K562 (cell line): ENCODE measurements around the gene FRAT2. TPM values are rescaled to one million over a fixed set of nuclear protein-coding genes. Genes with fewer than 3 reads are reported as not detected.

Source experiments
- ATF1 ChIP-seq, 2 experiments: fragments of 450-650 bp in 1 of 2; IDR thresholded peaks; 2 replicates each; pipeline ENCODE4 v1.6.1; 2016; ENCODE audit warnings: missing compliant biosample characterization in 1 of 2, missing genetic modification characterization in 1 of 2
- BCLAF1 ChIP-seq, 2 experiments: fragments of 450-650 bp in 1 of 2; IDR thresholded peaks; 2 replicates each; pipeline ENCODE4 v1.6.1; 2011 to 2017; ENCODE audit warnings: low read depth in 2 of 2, antibody characterized with exemption in 1 of 2, borderline replicate concordance in 1 of 2, low read length in 1 of 2, mild to moderate bottlenecking in 1 of 2, mixed read lengths in 1 of 2; ENCODE audit not compliant: control insufficient read depth in 1 of 2
- CHD7 ChIP-seq: fragments of 200-600 bp; sonication (generic); IDR thresholded peaks from one replicate; pipeline ENCODE4 v1.6.1; 2012; ENCODE audit warnings: mild to moderate bottlenecking, low read depth, low read length, inconsistent platforms
- JUNB ChIP-seq: fragments of 450-650 bp; formaldehyde crosslinking; conservative IDR thresholded peaks from 2 replicates; pipeline ENCODE4 v1.4.0; 2020; ENCODE audit warnings: mild to moderate bottlenecking
- NR3C1 ChIP-seq: sonication (generic); formaldehyde crosslinking; IDR thresholded peaks from 2 replicates; pipeline ENCODE4 v1.8.1; 2022; ENCODE audit warnings: missing genetic modification reagents
- ZBTB9 ChIP-seq: fragments of 450-650 bp; formaldehyde crosslinking; IDR thresholded peaks from 2 replicates; pipeline ENCODE4 v1.4.0; 2020; ENCODE audit warnings: mild to moderate bottlenecking, moderate library complexity
- ZNF347 ChIP-seq: fragments of 450-650 bp; formaldehyde crosslinking; IDR thresholded peaks from 2 replicates; pipeline ENCODE4 v1.4.0; 2020; ENCODE audit warnings: low read depth, mild to moderate bottlenecking, moderate library complexity
- polyA plus RNA-seq, 8 experiments: library from polyadenylated mRNA; depleted of rRNA in 4 of 8; stranded (reverse) in 5 of 8; unstranded in 3 of 8; fragments of >200 nt; fragmentation: Nextera tagmentation in 2 of 8; fragmentation: Illumina TruSeq in 1 of 8; extraction: Ambion mirVana in 2 of 8; extraction: Trizol in 1 of 8; gene quantifications; 2 replicates each; pipeline versions ENCODE4 v1.2.1 to v1.2.3, GENCODE V29; 2011 to 2014; ENCODE audit warnings: inconsistent platforms in 1 of 8, missing spikeins in 1 of 8
- total RNA-seq, 7 experiments: library from RNA; depleted of rRNA in 6 of 7; stranded (reverse); fragments of >200 nt in 6 of 7; fragmentation: Illumina TruSeq in 2 of 7; extraction: Trizol in 2 of 7; gene quantifications; 2 replicates each; pipeline versions ENCODE4 v1.2.1 to v1.2.3, GENCODE V29; 2011 to 2021; ENCODE audit warnings: low replicate concordance in 1 of 7

Gene FRAT2
- total and polyA plus RNA-seq, 9 of the 15 experiments (the other 6 are each of a cell fraction or from before 2014, with no cell fraction given), result 4.3 to 31.7 (median 19.5) TPM

DNA sequence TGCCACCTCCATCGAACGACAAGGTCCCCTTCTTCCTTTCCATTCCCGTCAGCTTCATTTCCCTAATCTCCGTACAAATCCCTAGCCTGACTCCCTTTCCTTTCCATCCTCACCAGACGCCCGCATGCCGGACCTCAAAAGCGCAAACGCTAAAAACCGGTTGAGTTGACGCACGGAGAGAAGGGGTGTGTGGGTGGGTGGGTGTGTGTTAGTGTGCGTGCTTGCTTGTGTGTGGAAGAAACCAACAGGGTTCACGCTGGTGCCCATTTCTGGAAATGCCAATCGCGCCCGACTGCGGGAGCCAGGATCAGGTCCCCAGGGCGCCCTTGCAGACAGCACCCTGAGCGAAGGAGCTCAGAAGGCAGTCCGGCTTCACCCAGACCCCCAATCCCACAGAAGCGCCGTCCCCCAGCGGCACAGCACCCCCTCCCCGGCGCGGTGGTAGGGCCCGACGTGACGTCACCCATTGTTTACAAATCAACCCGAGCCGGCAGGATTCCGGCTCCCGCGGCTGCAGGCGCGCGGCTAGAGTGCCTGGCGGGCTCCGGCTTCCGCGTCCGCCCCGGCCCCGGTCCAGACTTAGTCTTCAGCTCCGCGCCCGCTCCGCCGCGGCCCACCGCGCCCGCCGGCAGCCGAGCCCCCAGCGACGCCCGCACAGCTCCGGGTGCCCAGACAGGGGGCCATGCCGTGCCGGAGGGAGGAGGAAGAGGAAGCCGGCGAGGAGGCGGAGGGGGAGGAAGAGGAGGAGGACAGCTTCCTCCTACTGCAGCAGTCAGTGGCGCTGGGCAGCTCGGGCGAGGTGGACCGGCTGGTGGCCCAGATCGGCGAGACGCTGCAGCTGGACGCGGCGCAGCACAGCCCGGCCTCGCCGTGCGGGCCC is 15.5 kb downstream of the FRAT2 start, which contains the start of gene FRAT1 (continued):
- TF ChIP-seq BCLAF1 (IDR thresholded peaks at IDR 0.05; ENCODE audit: borderline replicate concordance in 1 of 2, control insufficient read depth in 1 of 2, low read depth in 2 of 2, low read length in 1 of 2) (peak in 1 of 2 experiments; percentile 96; a peak in 2 of 4 replicates), ATF1 (CRISPR knock-in tag; IDR thresholded peaks at IDR 0.05) (0 out of 2 replicates have a peak, but pooled peaks have one; percentile 30), ATF1 (tag; IDR thresholded peaks at IDR 0.05) (peak; percentile 98), NR3C1 (CRISPR knock-in tag) (0 out of 2 replicates have a peak, but pooled peaks have one; percentile 43), ZNF347 (CRISPR knock-in tag) (no peak), ZBTB9 (CRISPR knock-in tag) (no peak), JUNB (CRISPR knock-in tag) (0 out of 2 replicates have a peak, but pooled peaks have one; percentile 36), CHD7 (no peak)
